ENCODE results near the gene ALK.

The ALK gene

GRCh38 chr2:29894822-29895614 is 26.4 kb downstream of the ALK start:
- H3K4me3 ChIP-seq (ENCODE audit: low read depth, low read length) = no peak overlapping the region
- DNase-seq (ENCODE audit: low read depth) = no peak
- TF ChIP-seq MYC (IDR thresholded peaks at IDR 0.05; ENCODE audit: low read depth, low read length) (no peak), MAX (IDR thresholded peaks at IDR 0.05; ENCODE audit: low read depth, low read length) (no peak), POLR2A (IDR thresholded peaks at IDR 0.05; ENCODE audit: extremely low read depth, insufficient read length) (no peak), CTCF (IDR thresholded peaks at IDR 0.05; ENCODE audit: low read depth, low read length) (no peak)

- DNase-seq (ENCODE audit: low read depth) = no peak
- H3K4me3 ChIP-seq (ENCODE audit: low read depth, low read length) = no peak overlapping the region
- TF ChIP-seq MAX (IDR thresholded peaks at IDR 0.05; ENCODE audit: low read depth, low read length) (no peak), MYC (IDR thresholded peaks at IDR 0.05; ENCODE audit: low read depth, low read length) (no peak), CTCF (IDR thresholded peaks at IDR 0.05; ENCODE audit: low read depth, low read length) (no peak)
Measured at GRCh38 chr2:29892585-29893259, 28.7 kb downstream of the ALK start.

GRCh38 chr2:29881089-29881730 is 40.2 kb downstream of the ALK start:
- H3K4me3 ChIP-seq (ENCODE audit: low read depth, low read length) = no peak overlapping the region
- DNase-seq (ENCODE audit: low read depth) = no peak
- TF ChIP-seq CTCF (IDR thresholded peaks at IDR 0.05; ENCODE audit: low read depth, low read length) = no peak
- no peak for TF ChIP-seq MYC (IDR thresholded peaks at IDR 0.05; ENCODE audit: low read depth, low read length)
- TF ChIP-seq POLR2A (IDR thresholded peaks at IDR 0.05; ENCODE audit: extremely low read depth, insufficient read length) = no peak
- no peak for TF ChIP-seq MAX (IDR thresholded peaks at IDR 0.05; ENCODE audit: low read depth, low read length)

- TF ChIP-seq MAX (IDR thresholded peaks at IDR 0.05; ENCODE audit: low read depth, low read length) (no peak), POLR2A (IDR thresholded peaks at IDR 0.05; ENCODE audit: extremely low read depth, insufficient read length) (no peak), MYC (IDR thresholded peaks at IDR 0.05; ENCODE audit: low read depth, low read length) (no peak), CTCF (IDR thresholded peaks at IDR 0.05; ENCODE audit: low read depth, low read length) (no peak)
- no peak for DNase-seq (ENCODE audit: low read depth)
Measured at GRCh38 chr2:29880084-29880483, 41.3 kb downstream of the ALK start.

GRCh38 chr2:29879456-29879855 is 41.9 kb downstream of the ALK start:
- no peak for TF ChIP-seq MYC (IDR thresholded peaks at IDR 0.05; ENCODE audit: low read depth, low read length)
- TF ChIP-seq MAX (IDR thresholded peaks at IDR 0.05; ENCODE audit: low read depth, low read length) = no peak
- TF ChIP-seq POLR2A (IDR thresholded peaks at IDR 0.05; ENCODE audit: extremely low read depth, insufficient read length) = no peak
- no peak for TF ChIP-seq CTCF (IDR thresholded peaks at IDR 0.05; ENCODE audit: low read depth, low read length)
- no peak for DNase-seq (ENCODE audit: low read depth)

More at GRCh38 chr2:29880084-29880483, 41.3 kb downstream of the ALK start:
- no peak overlapping the region for H3K4me3 ChIP-seq (ENCODE audit: low read depth, low read length)

More at GRCh38 chr2:29879456-29879855, 41.9 kb downstream of the ALK start:
- H3K4me3 ChIP-seq (ENCODE audit: low read depth, low read length) = no peak overlapping the region

Data from NB4 (cell line).